GM19372 (cell line): ENCODE measurements around the gene BRDT.
"Not testable (repeated sequence)": the region's sequence is repeated elsewhere in the genome, so short reads cannot be mapped to it uniquely, and the experiment has no call there.

Experiments
- ATAC-seq: cut with Tn5 transposase; IDR thresholded peaks from one replicate; pipeline ENCODE4 v1.9.1; 2021; ENCODE audit warnings: mild to moderate bottlenecking, low read depth, moderate library complexity; ENCODE audit not compliant: unreplicated experiment

The BRDT gene

DNA sequence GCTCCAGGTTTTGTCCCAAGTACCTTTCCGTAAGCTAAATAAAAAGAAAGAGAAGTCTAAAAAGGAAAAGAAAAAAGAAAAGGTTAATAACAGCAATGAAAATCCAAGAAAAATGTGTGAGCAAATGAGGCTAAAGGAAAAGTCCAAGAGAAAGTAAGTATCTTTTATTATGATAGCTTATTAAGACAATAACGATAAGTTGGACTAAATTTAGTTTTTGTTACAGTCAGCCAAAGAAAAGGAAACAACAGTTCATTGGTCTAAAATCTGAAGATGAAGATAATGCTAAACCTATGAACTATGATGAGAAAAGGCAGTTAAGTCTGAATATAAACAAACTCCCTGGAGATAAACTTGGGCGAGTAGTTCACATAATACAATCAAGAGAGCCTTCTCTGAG, 31.5 kb downstream of the BRDT start:
- no peak for ATAC-seq

DNA sequence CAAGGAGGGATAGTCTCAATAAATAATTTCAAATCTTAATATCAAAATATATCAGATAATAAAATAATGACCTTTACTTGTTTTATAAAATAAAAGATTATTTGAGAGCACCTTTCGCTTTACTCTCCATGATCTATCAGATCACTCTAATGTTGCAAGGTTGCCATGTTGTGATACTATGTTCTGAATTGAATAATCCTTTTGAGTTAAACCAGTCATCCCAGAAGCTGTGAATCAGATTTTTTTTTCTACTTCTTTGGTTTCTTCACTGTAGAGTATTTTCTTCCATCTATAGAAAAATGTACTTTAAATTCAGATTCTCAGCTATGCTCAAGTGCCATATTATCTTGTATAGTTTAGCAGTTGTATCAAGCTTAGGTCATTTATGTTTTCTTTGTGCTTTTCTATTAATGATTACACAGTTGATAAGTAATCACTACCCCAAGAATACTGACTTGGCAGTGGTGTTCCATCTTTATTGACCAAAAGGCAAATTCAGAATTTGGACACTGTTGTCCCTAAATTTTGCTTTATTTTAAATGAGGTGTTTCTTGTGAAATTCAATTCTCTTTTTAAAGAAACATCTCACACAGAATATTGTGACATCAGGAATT, 32.9 kb downstream of the BRDT start:
- ATAC-seq: no peak

DNA sequence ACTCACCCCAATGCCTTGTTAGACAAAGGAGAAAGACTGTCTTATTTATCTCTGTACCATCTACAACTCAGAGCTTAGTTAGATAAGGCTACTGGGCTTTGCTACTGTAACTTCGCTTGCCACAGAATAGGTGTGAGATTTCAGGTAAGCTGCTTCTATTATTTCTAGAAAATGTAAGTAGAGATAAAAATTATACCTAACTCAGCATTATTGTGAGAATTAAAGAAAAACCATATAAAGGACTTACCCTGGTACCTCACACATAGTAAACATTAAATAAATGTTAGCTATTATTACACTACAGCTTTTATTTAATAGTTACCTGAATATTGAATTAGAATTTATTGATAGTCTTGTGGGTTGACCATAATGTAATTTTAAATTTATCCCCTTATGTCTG, 44.1 kb downstream of the BRDT start:
- no peak for ATAC-seq

DNA sequence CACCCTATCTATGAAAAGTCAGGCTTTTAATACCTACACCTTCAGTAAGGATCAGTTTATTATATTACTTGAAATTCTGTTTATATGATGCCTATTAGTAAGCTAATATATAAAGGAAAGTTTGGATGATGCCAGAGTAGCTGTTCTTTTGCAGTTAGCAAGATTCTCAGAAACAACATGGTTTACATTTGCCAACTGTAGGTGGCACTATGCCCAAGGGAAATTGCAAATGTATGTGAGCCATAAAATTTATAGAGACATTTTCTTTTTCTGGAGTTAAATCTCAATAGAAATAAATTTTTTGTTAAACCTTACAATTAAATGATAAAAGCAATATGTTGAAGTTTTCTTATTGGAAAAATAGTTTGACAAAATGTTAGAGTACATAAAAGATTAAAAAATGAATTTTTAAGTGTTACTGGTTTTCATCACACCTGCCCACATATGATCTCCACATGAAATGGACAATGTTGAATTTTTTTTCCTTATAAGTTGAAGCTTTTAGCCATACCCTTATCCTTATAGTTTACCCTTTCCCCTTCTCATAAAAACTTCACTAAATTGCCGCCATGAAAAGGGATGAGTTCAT, 48.5 kb downstream of the BRDT start:
- ATAC-seq: no peak

DNA sequence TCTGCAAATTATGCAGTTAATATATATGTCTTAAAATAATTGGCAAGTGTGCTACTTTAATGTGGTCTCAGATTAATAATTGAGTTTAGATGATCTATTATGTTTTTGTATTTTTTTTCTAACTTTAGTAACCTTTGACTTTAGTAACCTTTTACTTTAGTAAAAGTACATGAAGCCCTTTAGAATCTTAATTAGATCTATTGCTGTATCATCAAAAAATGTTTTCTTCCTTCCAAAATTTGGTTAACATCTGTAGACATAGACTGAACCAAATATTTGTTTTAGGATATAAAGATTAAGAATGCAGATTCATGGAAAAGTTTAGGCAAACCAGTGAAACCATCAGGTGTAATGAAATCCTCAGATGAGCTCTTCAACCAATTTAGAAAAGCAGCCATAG, 54.9 kb downstream of the BRDT start:
- ATAC-seq: no peak

DNA sequence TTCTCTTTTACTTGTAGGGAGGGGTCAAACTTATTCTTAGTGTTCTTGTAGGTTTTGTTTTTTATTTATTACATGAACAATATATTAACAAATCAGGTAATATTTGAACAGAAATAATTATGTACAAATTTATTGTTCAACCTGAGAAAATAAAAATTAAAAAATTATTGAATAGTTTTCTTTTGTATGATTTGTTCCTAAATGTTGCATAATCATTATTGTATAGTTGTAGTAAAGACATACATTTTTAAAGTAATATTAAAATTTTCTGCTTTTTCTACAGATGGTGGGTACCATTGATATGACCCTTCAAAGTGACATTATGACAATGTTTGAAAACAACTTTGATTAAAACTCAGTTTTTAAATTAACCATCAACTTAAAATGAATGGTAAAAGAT, 64.7 kb downstream of the BRDT start:
- ATAC-seq: no peak

DNA sequence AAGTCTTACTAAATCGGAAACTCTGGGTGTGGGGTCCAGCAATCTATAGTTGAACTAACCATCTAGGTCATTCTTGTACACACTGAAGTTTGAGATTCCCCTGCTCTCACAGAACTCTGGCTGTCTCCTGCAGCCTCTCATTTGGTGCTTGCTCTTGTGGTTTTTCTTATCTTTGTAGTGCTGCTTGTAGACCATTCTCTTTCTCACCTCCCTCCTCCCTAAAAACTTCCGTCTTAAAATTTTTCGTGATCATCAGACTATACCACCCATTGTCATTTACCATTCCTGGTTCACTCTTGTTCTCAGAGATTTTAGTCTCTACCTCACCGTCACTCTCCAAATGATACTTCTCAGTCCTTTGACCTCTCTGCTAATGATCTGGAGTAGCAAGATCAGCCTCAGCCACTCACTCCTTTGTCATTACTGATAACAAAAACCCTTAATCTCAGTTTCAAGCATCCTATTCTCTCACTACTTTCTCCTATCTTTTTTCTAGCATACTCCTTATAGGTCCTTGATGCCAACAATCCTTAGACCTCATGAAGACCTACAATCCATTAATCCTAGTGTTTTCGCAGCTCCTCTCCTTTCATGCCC, 67.6 kb downstream of the BRDT start:
- no peak for ATAC-seq

DNA sequence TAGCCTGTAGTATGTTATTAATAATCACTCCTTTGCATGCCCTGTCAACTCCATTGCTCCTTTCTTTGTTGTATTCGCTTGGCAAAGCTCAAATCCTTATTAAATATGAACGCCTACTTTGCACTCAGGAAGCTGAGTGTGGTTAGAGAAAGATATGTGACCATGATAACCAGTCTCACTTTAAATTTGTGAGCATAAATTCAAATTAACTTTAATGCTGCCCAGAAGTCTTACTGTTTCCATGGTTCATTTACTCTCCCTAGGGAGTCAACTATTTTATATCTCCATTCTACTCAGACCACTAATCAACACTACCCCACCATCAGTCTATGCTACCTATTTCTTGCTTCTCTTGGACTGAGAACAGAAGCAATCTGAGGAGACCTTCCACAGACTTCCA, 68.5 kb downstream of the BRDT start:
- no peak for ATAC-seq

DNA sequence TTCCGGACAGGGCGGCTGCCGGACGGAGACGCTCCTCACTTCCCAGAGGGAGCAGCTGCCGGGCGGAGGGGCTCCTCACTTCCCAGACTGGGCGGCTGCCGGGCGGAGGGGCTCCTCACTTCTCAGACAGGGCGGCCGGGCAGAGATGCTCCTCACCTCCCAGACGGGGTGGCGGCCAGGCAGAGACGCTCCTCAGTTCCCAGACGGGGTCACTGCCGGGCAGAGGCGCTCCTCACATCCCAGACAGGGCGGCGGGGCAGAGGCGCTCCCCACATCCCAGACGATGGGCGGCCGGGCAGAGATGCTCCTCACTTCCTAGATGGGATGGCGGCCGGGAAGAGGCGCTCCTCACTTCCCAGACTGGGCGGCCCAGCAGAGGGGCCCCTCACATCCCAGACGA, 76.8 kb downstream of the BRDT start:
- not testable (repeated sequence) for ATAC-seq

DNA sequence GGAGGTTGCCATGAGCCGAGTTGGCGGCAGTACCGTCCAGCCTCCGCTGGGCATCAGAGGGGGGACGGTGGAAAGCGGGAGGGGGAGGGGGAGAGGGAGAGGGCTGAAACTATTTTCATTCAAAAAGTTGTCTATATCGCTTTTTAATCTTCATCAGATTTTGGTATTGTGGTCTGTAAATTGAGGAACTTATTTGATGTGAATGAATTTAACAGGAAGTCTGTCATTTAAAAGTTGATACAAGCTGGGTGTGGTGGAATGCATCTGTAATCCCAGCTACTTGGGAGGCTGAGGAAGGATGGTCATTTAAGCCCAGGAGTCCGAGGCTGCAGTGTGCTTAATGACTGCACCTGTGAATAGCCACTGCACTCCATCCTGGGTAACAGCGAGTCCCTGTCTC, 77.6 kb downstream of the BRDT start:
- no peak for ATAC-seq

DNA sequence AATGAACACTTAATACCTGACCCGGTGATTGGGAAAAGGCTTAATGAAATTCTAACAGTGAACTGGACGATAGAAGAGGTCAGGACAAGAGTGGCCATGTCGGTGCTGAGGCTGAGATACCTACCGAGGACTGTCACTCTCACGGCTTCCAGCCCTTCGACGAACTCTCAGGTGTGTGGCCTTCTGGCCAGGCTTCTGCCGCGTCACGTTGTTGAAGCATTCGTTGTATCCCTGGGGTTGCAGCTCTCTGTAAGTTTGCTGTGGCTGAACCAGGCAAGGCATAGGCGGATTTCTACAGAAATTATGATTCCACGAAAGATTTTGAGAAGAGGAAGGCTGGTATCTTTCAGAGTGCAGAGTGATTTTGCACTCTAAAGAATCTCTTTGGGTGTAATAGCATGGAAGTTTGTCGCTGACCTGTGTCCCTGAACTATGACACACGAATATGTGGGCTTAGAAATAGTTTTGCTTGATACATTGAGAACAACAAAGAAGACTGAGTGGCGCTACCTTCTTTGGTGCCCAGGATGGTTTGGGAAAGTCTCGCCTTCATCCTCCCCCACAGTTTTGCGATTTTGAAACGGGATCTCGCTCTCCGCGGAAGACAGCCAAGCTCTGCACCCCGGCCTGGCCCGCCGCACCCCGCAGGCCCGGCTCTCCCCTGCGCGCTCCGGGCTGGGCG, 80.2 kb downstream of the BRDT start:
- no peak for ATAC-seq

DNA sequence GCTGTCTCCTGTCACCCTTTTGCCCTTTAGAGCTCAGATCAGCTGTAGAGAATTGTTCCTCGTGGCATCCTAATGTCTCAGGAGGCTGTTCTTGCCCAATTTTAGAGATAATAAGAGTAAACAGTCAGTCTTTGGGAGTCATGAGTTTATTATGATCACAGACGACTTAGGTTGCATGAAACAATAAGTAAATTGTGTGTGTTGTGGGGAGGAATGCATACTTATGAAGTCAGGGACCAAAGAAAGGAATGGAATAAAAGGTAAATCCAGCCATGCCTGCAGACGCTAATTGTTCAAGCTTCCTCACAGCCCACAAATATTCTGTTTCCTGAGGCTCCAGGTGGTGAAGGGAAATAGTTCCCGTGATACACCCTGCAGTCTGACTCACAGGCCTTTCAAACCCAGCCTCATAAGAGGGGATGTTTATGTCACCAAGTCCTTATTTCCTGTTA, 81.5 kb downstream of the BRDT start:
- no peak for ATAC-seq

DNA sequence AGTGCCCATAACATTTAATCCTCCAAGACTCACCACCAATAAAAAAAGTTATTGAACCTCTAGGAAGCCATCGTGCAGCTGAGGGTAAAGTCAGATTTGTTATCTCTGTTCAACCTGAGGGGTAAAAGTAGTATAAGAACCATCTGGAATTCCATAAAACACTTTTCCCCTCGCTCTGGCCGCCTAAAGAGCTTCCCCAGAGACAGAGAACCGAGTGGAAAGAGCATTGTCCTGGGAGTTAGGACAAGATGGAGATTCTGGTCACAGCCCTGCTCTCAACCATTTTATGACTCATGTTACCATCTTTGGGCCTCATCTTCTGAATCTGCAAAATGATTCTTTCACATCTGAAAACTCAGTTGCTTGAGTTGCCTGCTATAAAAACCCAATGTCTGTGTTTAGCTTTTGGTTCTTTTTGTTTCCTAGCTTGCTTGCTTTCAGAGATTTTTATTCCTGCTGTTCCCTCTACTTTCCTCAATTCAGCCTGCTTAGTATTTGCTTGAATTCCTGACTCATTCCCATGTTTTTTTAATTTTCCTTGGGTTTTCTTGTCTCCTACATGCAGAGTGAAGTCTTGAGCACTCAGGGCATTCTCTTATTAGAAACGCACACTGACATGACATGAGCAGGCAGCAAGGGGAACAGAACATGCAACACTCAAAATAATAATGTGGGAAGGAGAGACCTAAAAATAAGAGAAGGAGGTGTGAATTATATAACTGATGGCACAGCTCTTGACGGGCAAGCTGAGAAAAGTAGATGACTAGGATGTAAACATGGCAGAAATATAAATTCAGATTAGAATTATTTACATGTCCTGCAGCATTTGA, 82.3 kb downstream of the BRDT start:
- ATAC-seq: no peak

DNA sequence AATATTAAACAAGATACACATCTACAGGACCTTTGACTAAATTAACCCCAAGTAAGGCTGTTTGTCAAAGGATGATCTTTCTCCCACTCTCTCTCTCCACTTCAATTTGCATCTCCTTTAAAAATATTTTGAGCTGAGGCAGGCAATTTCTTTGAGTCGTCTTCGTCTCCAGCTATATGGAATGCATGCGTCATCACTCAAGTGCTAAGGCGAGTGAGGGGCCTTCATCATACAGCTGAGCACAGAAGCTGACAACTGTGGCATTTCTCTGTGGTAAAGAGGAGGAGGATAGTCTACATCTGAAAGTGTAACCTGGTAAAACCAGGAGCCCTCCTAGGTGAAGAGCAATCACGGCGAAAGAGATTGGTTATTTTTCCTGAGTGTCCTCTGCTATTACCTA, 88.2 kb downstream of the BRDT start:
- no peak for ATAC-seq

DNA sequence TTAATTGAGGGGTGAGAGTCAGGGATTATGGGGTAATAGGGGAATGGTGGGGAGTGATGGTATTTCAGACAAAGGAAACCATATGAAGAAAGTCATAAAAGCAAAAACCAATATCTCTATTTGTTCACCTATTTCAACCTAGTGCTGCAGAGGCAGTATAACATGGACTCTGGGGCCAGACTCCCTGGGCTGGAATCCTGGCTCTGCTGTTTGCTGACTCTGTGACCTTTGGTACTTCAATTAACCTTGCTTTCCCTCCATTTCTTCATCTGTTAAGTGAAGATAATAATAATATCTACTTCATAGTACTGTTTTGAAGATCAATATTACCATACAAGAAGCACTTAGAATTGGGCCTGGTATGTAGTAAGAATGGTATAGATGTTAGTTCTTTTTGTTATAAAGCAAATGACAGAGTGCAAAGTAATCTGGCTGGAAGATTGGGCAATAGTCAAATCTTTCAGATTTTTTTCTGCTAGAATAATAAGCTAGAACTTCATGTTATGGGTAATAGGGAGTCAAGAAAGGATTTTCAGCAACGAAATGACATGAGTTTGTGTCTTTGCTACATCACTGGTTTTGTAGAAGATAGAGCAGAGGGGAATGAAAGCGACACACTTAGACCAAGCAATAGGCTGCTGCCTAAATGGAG, 89.6 kb downstream of the BRDT start:
- ATAC-seq: no peak

DNA sequence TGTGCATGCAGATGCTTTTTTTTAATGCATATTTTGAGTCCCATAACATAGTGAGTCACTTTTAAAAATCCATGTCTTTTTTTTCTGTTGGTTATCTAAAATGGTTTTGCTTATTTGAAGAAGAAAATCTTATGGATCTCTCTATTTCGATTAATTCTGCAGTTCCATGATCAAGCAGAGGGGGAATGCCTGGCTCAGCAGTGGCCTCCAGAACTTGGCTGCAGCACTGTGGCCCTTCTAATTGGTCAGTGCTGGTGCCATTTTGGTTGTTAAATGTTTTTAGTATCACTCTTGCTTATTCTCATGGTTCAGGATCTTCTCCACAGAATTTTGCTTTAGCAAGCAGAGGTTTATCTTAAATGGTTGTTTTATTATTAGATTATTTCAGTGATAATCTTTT, 91.8 kb downstream of the BRDT start:
- ATAC-seq: no peak

DNA sequence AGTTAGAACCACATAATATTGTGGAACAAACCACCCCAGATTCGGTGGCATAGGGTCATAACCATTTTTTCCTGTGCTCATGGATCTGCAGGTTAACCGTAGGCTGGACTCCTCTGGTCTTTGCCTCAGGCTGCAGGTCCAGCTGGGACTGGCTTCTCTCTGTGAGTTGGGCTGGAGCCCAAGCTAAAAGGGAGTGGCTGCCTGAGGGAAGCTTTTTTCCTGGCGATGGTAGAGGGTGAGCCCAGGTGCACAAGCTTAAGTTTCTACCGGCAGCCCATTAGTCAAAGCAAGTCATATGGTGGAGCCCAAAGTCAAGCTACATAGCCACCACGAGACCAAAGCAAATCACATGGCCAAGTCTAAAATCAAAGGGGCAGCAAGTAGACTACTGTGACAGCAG, 94.4 kb downstream of the BRDT start:
- ATAC-seq: no peak

DNA sequence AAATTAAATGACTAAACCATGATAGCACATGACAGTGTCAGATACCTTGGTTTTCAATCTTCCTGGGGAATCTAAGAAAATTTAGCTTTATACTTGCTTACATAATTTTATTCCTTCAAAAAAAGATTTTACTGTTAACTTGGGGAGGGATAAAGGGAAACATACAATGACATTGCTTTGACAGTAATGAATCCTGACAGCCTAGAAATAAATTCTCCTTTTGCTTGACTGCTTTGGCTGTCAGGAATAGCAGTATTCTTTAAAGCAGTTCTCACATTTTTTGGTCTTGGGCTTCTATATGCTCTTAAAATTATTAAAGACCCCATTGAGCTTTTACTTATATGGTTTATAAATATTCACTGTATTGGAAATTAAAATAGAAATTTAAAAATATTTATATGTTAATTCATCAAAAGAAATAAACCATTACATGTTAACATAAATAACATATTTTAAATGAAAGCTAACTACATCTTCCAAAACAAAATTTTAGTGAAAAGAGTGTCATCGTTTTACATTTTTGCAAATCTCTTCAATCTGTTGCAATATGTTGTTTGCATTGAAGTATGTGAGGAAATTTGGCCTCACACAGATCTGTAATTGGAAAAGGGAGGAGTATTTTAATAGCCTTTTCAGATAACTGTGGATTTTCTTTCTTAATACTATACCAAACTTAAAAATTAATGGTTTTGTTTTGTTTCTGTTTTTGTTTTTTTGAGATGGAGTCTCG, 96.7 kb downstream of the BRDT start:
- no peak for ATAC-seq

DNA sequence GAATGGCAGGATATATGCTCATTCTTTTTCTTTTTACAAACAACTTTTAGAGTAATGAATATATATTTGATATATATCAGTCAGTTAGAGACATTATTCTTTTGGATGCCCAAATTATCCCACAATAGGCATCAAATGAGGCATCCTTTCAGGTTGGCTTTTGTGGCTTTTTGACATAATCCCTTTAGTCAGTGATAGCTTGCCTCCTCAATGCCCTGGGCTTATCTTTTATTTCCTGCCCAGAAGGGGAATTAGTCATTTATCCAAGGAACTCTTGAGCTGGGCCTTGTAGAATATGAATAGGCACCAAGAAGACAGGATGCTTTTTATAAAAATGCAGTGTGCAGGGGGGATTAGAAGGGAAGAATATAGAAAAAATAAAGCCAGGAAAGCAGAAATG, 102.7 kb downstream of the BRDT start:
- ATAC-seq: no peak
